H1 (cell line): Measurements from ENCODE around the gene FAM76B. TPM values are rescaled to one million over a fixed set of nuclear protein-coding genes. Genes with fewer than 3 reads are reported as not detected.

ENCODE experiments used
- HDAC2 ChIP-seq, 2 experiments: fragments of 300-600 bp in 1 of 2; sonication (generic) in 1 of 2; IDR thresholded peaks; 2 replicates each; pipeline ENCODE4 v1.6.1; 2011 to 2012; ENCODE audit warnings: low read depth in 2 of 2, low read length in 2 of 2, mild to moderate bottlenecking in 2 of 2, moderate library complexity in 2 of 2, borderline replicate concordance in 1 of 2, inconsistent platforms in 1 of 2
- TBP ChIP-seq: IDR thresholded peaks from 2 replicates; pipeline ENCODE4 v1.6.1; 2011; ENCODE audit warnings: low read depth, low read length, improper control_type of control experiment
- polyA plus RNA-seq, 7 experiments: library from polyadenylated mRNA; depleted of rRNA in 3 of 7; stranded (reverse) in 5 of 7; unstranded in 2 of 7; fragments of >200 nt in 5 of 7; fragments of 200-250 nt in 2 of 7; gene quantifications; 1 replicate in 5 of 7; 2 replicates in 1 of 7; 4 replicates in 1 of 7; pipeline versions ENCODE4 v1.2.1 to v1.2.3, GENCODE V29; 2011 to 2013; ENCODE audit warnings: missing spikeins in 2 of 7, mixed read lengths in 2 of 7
- total RNA-seq: library from RNA; stranded (reverse); fragmentation: NEBNext Ultra II Directional; extraction: Animal tissue kit (Norgen Biotek cat#: 25700); gene quantifications from 2 replicates; pipeline ENCODE4 v1.2.1, GENCODE V29; 2021
- TF ChIP-seq, protein P1 (sequence below): IDR thresholded peaks from 2 replicates; pipeline ENCODE4 v1.6.1; 2012; ENCODE audit warnings: inconsistent platforms

Gene FAM76B
- total and polyA plus RNA-seq, 2 of the 8 experiments (the other 6 are each of a cell fraction or from before 2014, with no cell fraction given) = 11.0 to 22.3 TPM

DNA sequence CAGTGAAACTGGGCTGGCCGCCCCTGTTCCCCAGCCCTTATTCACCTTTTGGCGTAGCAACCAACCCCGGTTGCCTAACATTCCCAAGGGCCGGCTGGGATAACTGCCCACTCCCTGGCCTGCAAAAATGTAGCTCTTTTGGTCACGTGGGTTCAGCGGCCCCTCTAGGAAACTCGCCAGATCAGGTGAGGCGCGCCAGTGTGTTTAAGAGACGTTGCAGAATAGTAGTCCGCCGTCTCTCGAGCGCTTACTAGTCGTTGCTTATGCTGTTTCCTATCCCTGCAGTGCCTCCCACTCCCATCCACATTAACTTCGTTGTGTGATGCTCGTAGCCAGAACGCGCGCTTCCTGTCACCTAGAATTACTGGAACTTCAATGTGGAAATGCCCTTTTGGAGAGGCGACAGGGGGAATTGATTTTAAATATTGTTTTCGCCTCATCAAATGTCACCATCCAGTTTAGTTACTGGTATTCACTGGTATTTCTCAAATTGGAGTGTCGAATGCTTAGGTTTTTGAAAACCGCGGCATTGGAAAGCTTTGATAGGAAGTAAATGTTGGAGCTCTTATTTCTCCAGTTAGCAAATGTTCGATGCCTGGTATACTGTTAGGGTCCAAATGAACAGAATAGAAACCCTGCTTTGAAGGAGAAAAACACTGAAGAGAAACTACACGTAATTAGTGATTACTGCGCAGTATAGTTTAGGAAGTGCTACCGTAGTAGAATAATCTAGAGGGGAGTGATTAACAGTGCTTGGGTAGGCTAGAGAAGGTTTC, 1.5 kb upstream of the FAM76B start (continued):
- 0 out of 4 replicates have a peak, but pooled peaks of 1 of the 2 experiments have one; percentile 40 for TF ChIP-seq HDAC2 (IDR thresholded peaks at IDR 0.05; ENCODE audit: borderline replicate concordance in 1 of 2, low read depth in 2 of 2, low read length in 2 of 2)
- TF ChIP-seq TBP = peak; percentile 75
- TF ChIP-seq, protein P1, sequence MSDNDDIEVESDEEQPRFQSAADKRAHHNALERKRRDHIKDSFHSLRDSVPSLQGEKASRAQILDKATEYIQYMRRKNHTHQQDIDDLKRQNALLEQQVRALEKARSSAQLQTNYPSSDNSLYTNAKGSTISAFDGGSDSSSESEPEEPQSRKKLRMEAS = peak; percentile 36; the same call in 1 of the 2 replicates
